ENCODE results near the gene SDCBP2.

DNA sequence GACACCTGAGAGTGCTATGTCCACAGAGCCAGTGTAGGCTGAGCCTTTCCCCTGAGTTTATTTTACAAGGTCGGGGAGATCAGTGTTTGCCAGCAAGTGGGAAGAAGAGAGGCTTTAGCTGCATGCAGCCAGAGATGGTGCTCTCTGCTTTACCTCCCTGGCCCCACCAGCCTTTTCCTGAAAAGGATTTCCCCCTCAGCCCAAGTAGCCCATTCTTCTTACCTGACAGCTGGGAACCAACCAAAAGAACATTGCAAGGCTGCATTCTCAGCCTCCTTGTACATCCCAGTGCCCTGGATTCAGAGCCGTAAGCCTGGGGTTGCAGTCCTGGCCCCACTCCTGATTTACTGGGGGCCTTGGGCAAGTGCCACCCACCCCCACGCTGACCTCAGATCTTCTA, 46.0 kb downstream of the SDCBP2 start:
- TF ChIP-seq, protein P1, sequence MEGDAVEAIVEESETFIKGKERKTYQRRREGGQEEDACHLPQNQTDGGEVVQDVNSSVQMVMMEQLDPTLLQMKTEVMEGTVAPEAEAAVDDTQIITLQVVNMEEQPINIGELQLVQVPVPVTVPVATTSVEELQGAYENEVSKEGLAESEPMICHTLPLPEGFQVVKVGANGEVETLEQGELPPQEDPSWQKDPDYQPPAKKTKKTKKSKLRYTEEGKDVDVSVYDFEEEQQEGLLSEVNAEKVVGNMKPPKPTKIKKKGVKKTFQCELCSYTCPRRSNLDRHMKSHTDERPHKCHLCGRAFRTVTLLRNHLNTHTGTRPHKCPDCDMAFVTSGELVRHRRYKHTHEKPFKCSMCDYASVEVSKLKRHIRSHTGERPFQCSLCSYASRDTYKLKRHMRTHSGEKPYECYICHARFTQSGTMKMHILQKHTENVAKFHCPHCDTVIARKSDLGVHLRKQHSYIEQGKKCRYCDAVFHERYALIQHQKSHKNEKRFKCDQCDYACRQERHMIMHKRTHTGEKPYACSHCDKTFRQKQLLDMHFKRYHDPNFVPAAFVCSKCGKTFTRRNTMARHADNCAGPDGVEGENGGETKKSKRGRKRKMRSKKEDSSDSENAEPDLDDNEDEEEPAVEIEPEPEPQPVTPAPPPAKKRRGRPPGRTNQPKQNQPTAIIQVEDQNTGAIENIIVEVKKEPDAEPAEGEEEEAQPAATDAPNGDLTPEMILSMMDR (IDR thresholded peaks at IDR 0.05), result no peak
- TF ChIP-seq EP300 (IDR thresholded peaks at IDR 0.05; ENCODE audit: low read depth), result no peak
- no peak for TF ChIP-seq POLR2A (IDR thresholded peaks at IDR 0.05)
- TF ChIP-seq POLR2AphosphoS5 (IDR thresholded peaks at IDR 0.05), result no peak
